Liver (tissue), 3 donors: ENCODE data around the gene CDK5RAP2.

Experiments
- ATF3 ChIP-seq: IDR thresholded peaks from 2 replicates; pipeline ENCODE4 v1.6.1; 2016; ENCODE audit warnings: antibody characterized with exemption
- CTCF ChIP-seq: fragments of 150-350 bp; IDR thresholded peaks from 2 replicates; pipeline ENCODE4 v1.5.1; 2017; ENCODE audit warnings: improper control_type of control experiment, low read depth, low read length; ENCODE audit not compliant: missing input control
- EGR1 ChIP-seq, 2 donors: IDR thresholded peaks; 2 replicates each; pipeline ENCODE4 v1.6.1; 2016 to 2018; ENCODE audit warnings: antibody characterized with exemption in 2 of 2, low read depth in 2 of 2
- GABPA ChIP-seq, 2 donors: IDR thresholded peaks in 1 of 2; conservative IDR thresholded peaks in 1 of 2; 2 replicates each; pipeline ENCODE4 v1.6.1; 2016; ENCODE audit warnings: antibody characterized with exemption in 2 of 2, mild to moderate bottlenecking in 1 of 2, moderate library complexity in 1 of 2
- HNF4A ChIP-seq, 2 donors: conservative IDR thresholded peaks; 2 replicates each; pipeline ENCODE4 v1.6.1; 2016; ENCODE audit warnings: antibody characterized with exemption in 2 of 2, mild to moderate bottlenecking in 2 of 2
- JUND ChIP-seq, 2 donors: IDR thresholded peaks; 2 replicates each; pipeline ENCODE4 v1.6.1; 2016; ENCODE audit warnings: antibody characterized with exemption in 2 of 2
- MAX ChIP-seq: IDR thresholded peaks from 2 replicates; pipeline ENCODE4 v1.6.1; 2016; ENCODE audit warnings: antibody characterized with exemption
- NR2F2 ChIP-seq: IDR thresholded peaks from 2 replicates; pipeline ENCODE4 v1.6.1; 2016; ENCODE audit warnings: antibody characterized with exemption
- RAD21 ChIP-seq, 2 donors: IDR thresholded peaks; 2 replicates each; pipeline ENCODE4 v1.6.1; 2016; ENCODE audit warnings: antibody characterized with exemption in 2 of 2, mild to moderate bottlenecking in 2 of 2
- REST ChIP-seq: IDR thresholded peaks from 2 replicates; pipeline ENCODE4 v1.6.1; 2016; ENCODE audit warnings: antibody characterized with exemption, mild to moderate bottlenecking
- SP1 ChIP-seq: IDR thresholded peaks from 2 replicates; pipeline ENCODE4 v1.6.1; 2018; ENCODE audit warnings: antibody characterized with exemption, mild to moderate bottlenecking
- TAF1 ChIP-seq: conservative IDR thresholded peaks from 2 replicates; pipeline ENCODE4 v1.6.1; 2016; ENCODE audit warnings: antibody characterized with exemption, mild to moderate bottlenecking
- YY1 ChIP-seq: IDR thresholded peaks from 2 replicates; pipeline ENCODE4 v1.6.1; 2016; ENCODE audit warnings: antibody characterized with exemption, mild to moderate bottlenecking
- ZBTB33 ChIP-seq: IDR thresholded peaks from 2 replicates; pipeline ENCODE4 v1.6.1; 2016; ENCODE audit warnings: antibody characterized with exemption
- donor health status: healthy.
- donor health status: healthy.

- TF ChIP-seq CTCF (no peak), TAF1 (no peak), REST (no peak), EGR1 (IDR thresholded peaks at IDR 0.05; ENCODE audit: low read depth in 2 of 2) (no peak), MAX (no peak), YY1 (no peak), JUND (IDR thresholded peaks at IDR 0.05) (no peak), ATF3 (no peak), NR2F2 (no peak), RAD21 (IDR thresholded peaks at IDR 0.05) (no peak), GABPA (IDR thresholded peaks at IDR 0.05 in 1 of 2, conservative IDR thresholded peaks at IDR 0.05 in 1 of 2) (no peak), ZBTB33 (no peak), SP1 (no peak), HNF4A (conservative IDR thresholded peaks at IDR 0.05) (no peak)
These were observed 55.9 kb downstream of the CDK5RAP2 start for GRCh38 chr9:120524038-120524437.
